GM12801 (cell line): ENCODE data around the gene HNF1A.

Source experiments
- TF ChIP-seq, protein P1 (sequence below): IDR thresholded peaks from one replicate; pipeline ENCODE4 v1.5.1; 2011; ENCODE audit warnings: control low read depth; ENCODE audit not compliant: insufficient read length; ENCODE audit errors: extremely low read depth

The HNF1A gene

DNA sequence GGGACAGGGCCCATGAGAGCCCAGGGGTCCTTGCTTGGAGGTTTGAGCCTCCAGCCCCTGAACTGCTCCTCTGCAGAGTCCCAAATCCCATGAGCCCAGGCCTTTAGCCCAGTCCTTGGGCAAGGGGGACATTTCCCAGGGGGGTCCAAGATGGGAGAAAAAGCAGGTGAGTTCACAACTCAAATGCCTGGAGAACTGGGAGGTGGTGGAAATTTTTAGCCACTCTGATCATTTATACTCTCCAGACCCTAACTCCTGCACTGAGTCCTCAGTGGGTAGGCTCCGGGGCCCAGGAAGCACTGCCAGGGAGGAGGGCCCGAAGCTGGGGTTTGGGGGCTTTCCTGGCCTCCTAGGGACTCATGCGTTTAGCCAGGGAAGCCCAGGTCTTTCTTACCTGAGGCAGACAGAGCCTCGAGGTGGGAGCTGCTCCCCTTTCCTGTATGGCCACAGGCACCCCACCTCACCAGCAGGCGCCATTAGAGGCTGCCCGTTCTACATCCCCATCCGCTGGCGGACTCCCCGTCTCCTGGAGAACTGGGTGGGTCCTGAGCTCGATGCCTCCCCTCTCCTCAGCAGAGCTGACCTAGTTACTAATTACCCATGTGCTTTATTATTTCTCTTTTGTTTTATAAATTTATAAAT lies 998 bp downstream of the HNF1A start:
- TF ChIP-seq, protein P1, sequence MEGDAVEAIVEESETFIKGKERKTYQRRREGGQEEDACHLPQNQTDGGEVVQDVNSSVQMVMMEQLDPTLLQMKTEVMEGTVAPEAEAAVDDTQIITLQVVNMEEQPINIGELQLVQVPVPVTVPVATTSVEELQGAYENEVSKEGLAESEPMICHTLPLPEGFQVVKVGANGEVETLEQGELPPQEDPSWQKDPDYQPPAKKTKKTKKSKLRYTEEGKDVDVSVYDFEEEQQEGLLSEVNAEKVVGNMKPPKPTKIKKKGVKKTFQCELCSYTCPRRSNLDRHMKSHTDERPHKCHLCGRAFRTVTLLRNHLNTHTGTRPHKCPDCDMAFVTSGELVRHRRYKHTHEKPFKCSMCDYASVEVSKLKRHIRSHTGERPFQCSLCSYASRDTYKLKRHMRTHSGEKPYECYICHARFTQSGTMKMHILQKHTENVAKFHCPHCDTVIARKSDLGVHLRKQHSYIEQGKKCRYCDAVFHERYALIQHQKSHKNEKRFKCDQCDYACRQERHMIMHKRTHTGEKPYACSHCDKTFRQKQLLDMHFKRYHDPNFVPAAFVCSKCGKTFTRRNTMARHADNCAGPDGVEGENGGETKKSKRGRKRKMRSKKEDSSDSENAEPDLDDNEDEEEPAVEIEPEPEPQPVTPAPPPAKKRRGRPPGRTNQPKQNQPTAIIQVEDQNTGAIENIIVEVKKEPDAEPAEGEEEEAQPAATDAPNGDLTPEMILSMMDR, result no peak

DNA sequence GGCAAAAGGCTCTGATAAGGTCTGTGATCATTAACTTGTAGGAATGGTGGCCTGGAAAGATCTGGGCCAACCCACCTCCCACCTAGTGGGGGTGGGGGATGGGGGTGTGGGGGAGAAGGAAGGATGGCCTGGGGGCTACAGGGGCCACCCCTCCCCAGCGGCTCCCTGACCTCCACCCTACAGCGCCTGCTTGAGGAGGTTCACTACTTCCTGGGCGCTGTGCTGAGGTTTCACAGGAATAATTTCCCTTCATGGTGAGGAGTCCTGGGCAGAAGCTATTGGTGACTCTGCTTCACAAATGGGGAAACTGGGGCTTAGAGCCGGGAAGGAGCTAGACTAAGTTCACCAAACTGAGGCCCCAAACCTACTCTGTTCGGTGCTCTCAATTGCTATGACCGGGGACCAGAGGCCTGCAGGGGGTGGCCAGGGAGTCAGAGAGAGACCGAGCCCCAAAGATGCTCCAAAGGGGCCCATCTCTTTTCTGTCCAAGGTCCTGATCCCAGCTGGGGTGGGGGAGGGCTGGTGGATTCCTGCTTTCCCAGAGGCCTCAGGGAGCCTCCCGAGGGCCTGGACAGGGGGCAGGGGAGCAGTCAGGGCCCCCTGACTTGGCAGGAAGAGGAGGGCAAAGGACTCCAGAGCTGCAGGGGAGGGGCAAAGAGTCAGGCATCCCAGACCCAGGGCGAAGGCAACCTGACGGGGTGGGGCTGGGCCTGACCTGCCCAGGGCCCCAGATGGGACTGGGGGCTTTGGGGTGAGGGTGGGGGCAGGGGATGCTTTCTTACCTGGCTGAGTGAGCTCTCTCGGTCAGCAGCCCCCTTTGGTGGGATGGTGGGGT lies 1.7 kb downstream of the HNF1A start:
- TF ChIP-seq, protein P1, result no peak

DNA sequence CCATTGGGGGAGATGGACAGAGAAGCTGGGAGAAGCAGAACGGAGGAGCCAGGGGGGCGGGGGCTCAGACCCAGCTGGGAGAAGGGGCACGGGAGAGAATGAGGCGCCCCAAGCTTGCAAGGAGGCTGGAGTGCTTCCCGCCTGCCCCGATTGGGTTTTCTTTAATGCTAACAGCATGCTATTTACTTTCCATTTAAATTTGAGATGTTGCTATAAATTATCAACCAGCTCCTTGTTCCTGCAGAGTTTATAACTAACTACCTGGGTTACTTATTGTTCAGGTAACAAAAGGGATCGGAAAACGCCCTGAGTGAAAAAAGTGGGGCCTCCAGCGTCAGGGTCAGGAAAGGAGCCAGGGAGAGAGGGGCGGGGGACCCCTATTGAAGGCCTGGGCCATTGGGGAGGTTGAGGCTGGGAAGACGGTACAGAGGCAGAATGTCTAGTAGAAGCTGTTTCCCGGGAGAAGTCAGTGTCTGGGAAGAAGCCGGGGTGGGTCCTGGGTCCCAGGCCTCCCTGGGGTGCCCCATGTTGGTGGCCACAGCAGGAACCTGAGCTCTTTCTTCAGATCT lies 2.5 kb downstream of the HNF1A start:
- TF ChIP-seq, protein P1, result no peak

DNA sequence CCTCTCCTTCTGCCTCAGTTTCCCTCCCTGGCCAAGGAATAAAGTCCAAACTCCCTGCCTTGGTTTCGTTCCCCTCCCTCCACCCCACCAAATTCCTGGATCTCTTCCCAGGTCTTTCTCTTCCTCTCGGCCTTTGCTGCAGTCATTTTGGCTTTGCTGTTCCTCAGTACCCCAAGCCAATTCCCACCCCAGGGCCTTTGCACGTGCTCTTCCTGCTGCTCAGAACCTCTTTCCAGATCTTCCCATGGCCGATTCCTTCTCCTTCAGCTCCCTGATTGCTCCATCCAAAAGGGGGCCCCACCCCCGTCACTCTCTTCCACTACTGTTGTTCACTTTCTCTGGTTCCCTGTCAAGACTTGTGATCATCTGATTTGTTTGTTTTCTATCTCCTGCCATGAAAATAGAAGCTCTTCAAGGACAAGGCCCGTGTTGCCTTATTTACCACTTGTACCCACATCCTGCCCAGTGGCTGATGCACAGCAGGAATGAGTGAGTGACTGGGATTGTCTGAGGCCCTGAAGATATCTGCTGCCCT lies 3.1 kb downstream of the HNF1A start:
- TF ChIP-seq, protein P1, result no peak

DNA sequence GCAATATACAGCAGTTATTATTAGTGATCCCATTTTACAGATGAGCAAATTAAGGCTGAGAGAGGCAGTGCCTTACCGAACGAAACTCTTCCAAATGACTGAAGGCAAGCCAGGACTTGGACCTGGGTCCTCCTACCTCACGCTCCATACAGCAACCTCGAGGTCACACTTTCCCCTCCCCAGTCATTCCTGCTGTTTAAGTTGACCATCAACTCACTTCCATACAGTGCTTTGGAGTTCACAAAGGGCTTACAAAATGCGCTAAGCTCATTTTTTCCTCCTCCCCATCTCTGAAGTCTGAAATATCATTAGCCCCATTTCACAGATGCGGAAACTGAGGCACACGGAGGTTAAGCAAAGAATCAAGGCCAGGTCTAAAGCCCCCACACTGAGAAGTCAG lies 4.3 kb downstream of the HNF1A start:
- TF ChIP-seq, protein P1, result no peak

DNA sequence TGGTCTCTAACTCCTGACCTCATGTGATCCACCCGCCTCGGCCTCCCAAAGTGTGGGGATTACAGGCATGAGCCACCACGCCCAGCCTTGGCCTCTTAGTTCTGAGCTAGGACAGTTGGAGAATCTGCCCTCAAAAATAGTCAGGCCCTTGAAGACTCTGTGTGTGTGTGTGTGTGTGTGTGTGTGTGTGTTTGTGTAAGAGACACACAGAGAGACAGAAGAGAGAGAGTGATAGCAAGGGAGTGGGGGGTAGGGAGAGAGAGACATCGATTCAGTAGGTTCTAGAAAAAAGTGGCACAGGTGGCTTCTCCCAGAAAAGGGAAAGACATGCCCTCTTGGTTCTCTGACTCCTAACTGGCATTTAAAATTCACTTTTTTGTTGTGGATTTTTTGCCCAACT lies 5.4 kb downstream of the HNF1A start:
- TF ChIP-seq, protein P1, result no peak

DNA sequence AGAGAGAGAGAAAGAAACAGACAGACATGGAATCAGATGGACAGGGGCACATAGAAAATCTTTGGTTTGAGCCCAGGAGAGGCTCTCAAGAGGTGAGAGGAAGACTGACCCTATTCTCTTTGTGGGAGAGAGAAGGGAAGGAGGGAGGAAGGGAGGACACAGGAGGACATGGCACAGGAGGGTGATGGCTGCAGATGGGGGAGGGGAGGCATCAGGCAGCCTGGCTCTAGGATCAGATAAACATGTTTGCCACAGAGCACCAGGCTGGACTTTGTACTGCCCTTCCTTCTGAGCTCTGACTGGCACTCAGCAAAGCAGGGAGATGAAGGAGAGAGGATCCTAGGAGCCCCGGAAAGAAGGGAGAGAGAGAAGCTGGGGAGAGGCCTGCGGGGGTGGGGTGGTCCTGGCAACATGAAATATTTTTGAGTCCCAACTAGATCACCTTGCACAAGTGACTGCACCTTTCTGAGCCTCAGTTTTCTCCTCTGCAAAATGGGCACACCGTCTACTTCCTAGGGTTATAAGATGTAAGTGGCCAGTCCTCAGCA lies 6.1 kb downstream of the HNF1A start:
- TF ChIP-seq, protein P1, result no peak
